ENCODE data around the gene AOAH. TPM values are rescaled to one million over a fixed set of nuclear protein-coding genes. Genes with fewer than 3 reads are reported as not detected.

AOAH gene
- total and polyA plus RNA-seq, 2 donors (not counting 3 experiments of a cell fraction or from before 2014, with no cell fraction given) = not detected

GRCh38 chr7:36659172-36659516 is 65.2 kb downstream of the AOAH start:
- no peak overlapping the region for H3K4me2 ChIP-seq (ENCODE audit: insufficient read depth, low read length)
- ChIA-PET POLR2A (no interaction called here), CTCF (interaction anchor here (3.4 kb wide), 1 partner anchor 11 kb away, joined by 21 read pairs; no protein-coding TSS in a partner anchor)
- H3K36me3 ChIP-seq (ENCODE audit: control insufficient read depth in 2 of 2, extremely low read depth in 1 of 2, insufficient read depth in 2 of 2, low read length in 2 of 2) = no peaks in the 10 kb centered on the region
- BruUV-seq (replicated peaks) = no TSS peak
- H3K27me3 ChIP-seq (ENCODE audit: control insufficient read depth in 2 of 2, insufficient read depth in 2 of 2, low read length in 2 of 2) = peaks cover 0 to 3% of the 10 kb centered on the region in 2 experiments
- dilution Hi-C loops (cut with MboI; ENCODE audit: extremely low pct_ligation_motif_present, low sequenced_read_pairs) = no loop called here
- H4K20me1 ChIP-seq (replicated peaks; ENCODE audit: control insufficient read depth, extremely low read depth, insufficient read depth, low read length) = no peaks in the 10 kb centered on the region
- no peak overlapping the region for H3K27ac ChIP-seq (ENCODE audit: insufficient read depth, low read depth, low read length)
- intact Hi-C loops (cut with micrococcal nuclease) = no loop called here
- FAIRE-seq (peak; percentile 31), DNase-seq (ENCODE audit: low read depth, low spot score) (no peak)
- no peaks in the 10 kb centered on the region for H3K9me1 ChIP-seq (replicated peaks; ENCODE audit: control insufficient read depth, extremely low read depth, insufficient read depth, low read length)
- H3K4me3 ChIP-seq (replicated peaks in 1 of 3; ENCODE audit: insufficient read depth in 1 of 3, low read depth in 1 of 3, low read length in 3 of 3) = no peak overlapping the region
- no peaks in the 10 kb centered on the region for H3K4me1 ChIP-seq (ENCODE audit: control insufficient read depth, extremely low read depth, insufficient read depth, low read length)
- TF ChIP-seq POLR2A (IDR thresholded peaks at IDR 0.05; ENCODE audit: low read depth, low read length) = no peak
- no peak for TF ChIP-seq MAX (IDR thresholded peaks at IDR 0.05; ENCODE audit: insufficient read depth, insufficient read length)
- no peak for TF ChIP-seq EZH2 (IDR thresholded peaks at IDR 0.05; ENCODE audit: borderline replicate concordance, low read depth, low read length, severe bottlenecking)
- TF ChIP-seq CTCF (IDR thresholded peaks at IDR 0.05; ENCODE audit: extremely low read depth in 1 of 2, insufficient read depth in 1 of 2, low read depth in 1 of 2, low read length in 2 of 2) = no peak
- TF ChIP-seq JUN (IDR thresholded peaks at IDR 0.05; ENCODE audit: borderline replicate concordance, insufficient read depth, insufficient read length, low read depth) = no peak
- no peak for TF ChIP-seq POLR2AphosphoS5 (IDR thresholded peaks at IDR 0.05; ENCODE audit: insufficient read depth, low read depth, low read length)
- TF ChIP-seq GATA2 (IDR thresholded peaks at IDR 0.05; ENCODE audit: insufficient read depth, insufficient read length, low read depth, low read length) = no peak
- TF ChIP-seq FOS (IDR thresholded peaks at IDR 0.05; ENCODE audit: borderline replicate concordance, insufficient read depth, low read length) = no peak
- TF ChIP-seq MYC (IDR thresholded peaks at IDR 0.05; ENCODE audit: low read depth, low read length) = no peak
- H2AFZ ChIP-seq (ENCODE audit: low read depth, low read length) = no peak overlapping the region
- H3K79me2 ChIP-seq (ENCODE audit: control insufficient read depth, insufficient read depth, low read length) = no peaks in the 10 kb centered on the region
- no peaks in the 10 kb centered on the region for H3K9me3 ChIP-seq (replicated peaks; ENCODE audit: control insufficient read depth, insufficient read depth, low read length)
- no peak overlapping the region for H3K9ac ChIP-seq (replicated peaks; ENCODE audit: extremely low read depth, insufficient read depth, low read length)

Measured in endothelial cell of umbilical vein (primary cell).